ENCODE measurements around the gene KRTAP2-4. TPM values are rescaled to one million over a fixed set of nuclear protein-coding genes. Genes with fewer than 3 reads are reported as not detected.
"Not testable (repeated sequence)": the region's sequence is repeated elsewhere in the genome, so short reads cannot be mapped to it uniquely, and the experiment has no call there.

The KRTAP2-4 gene
- total and polyA plus RNA-seq, 8 donors: not detected

GRCh38 chr17:41052566-41052965, 13.1 kb downstream of the KRTAP2-4 start:
- Histone ChIP-seq H3K27me3 (peaks cover 0 to 34% (median 0%) of the 10 kb centered on the region in 3 donors), H3K4me3 (no peak overlapping the region), H3K4me1 (no peaks in the 10 kb centered on the region), H3K36me3 (no peaks in the 10 kb centered on the region), H3K27ac (no peak overlapping the region), H3K9me3 (peaks cover 0 to 4% (median 1%) of the 10 kb centered on the region in 4 donors)
- TF ChIP-seq POLR2A (IDR thresholded peaks at IDR 0.05) (no peak), POLR2AphosphoS5 (IDR thresholded peaks at IDR 0.05) (no peak), CTCF (IDR thresholded peaks at IDR 0.05) (no peak), EP300 (IDR thresholded peaks at IDR 0.05) (no peak)
- no peak for DNase-seq
- intact Hi-C loops (cut with DNase I; ENCODE audit: low total_unique reads): no loop called here

- TF ChIP-seq CTCF (IDR thresholded peaks at IDR 0.05) (no peak), EP300 (IDR thresholded peaks at IDR 0.05) (no peak), POLR2A (IDR thresholded peaks at IDR 0.05) (no peak), POLR2AphosphoS5 (IDR thresholded peaks at IDR 0.05) (no peak)
- WGBS, 5 donors: 36 to 55% (median 44%) methylated on average over 2 of the region's 2 CpGs
- Histone ChIP-seq H3K4me3 (no peak overlapping the region), H3K27ac (no peak overlapping the region), H3K27me3 (peaks cover 0 to 42% (median 0%) of the 10 kb centered on the region in 3 donors), H3K9me3 (peaks cover 0 to 4% (median 0%) of the 10 kb centered on the region in 4 donors), H3K4me1 (no peaks in the 10 kb centered on the region), H3K36me3 (no peaks in the 10 kb centered on the region)
- intact Hi-C loops (cut with DNase I; ENCODE audit: low total_unique reads): no loop called here
- no peak for DNase-seq
Measured at GRCh38 chr17:41049110-41049509, 16.6 kb downstream of the KRTAP2-4 start.

- intact Hi-C loops (cut with DNase I; ENCODE audit: low total_unique reads): no loop called here
- Histone ChIP-seq H3K27ac (no peak overlapping the region), H3K36me3 (no peaks in the 10 kb centered on the region), H3K27me3 (peaks cover 0 to 39% (median 0%) of the 10 kb centered on the region in 3 donors), H3K4me3 (no peak overlapping the region), H3K4me1 (no peaks in the 10 kb centered on the region), H3K9me3 (peaks cover 0 to 6% (median 0%) of the 10 kb centered on the region in 4 donors)
- TF ChIP-seq POLR2AphosphoS5 (IDR thresholded peaks at IDR 0.05) (no peak), EP300 (IDR thresholded peaks at IDR 0.05) (no peak), CTCF (IDR thresholded peaks at IDR 0.05) (no peak), POLR2A (IDR thresholded peaks at IDR 0.05) (no peak)
- 55 to 68% (median 58%) methylated on average over 7 of the region's 7 CpGs for WGBS, 5 donors
- DNase-seq: no peak
Measured at GRCh38 chr17:41048441-41048840, 17.2 kb downstream of the KRTAP2-4 start.

- DNase-seq; H3K9me3 ChIP-seq; H3K27ac ChIP-seq; intact Hi-C loops (cut with DNase I; ENCODE audit: low total_unique reads); H3K4me1 ChIP-seq; H3K36me3 ChIP-seq; H3K4me3 ChIP-seq: not testable (repeated sequence)
- WGBS, 5 donors: 41 to 54% (median 50%) methylated on average over 6 to 10 of the region's 33 CpGs
- H3K27me3 ChIP-seq: peaks cover 0 to 39% (median 0%) of the 10 kb centered on the region in 3 donors
Measured at GRCh38 chr17:41046735-41047465, 18.8 kb downstream of the KRTAP2-4 start, which contains the start of gene KRTAP2-1. Gene KRTAP2-1, minus strand, starts transcription at chr17:41047316. Its CDS starts 49 bp downstream, at chr17:41047267.

GRCh38 chr17:41042953-41043352, 22.7 kb downstream of the KRTAP2-4 start:
- H3K4me3 ChIP-seq: no peak overlapping the region
- peaks cover 0 to 26% (median 0%) of the 10 kb centered on the region in 3 donors for H3K27me3 ChIP-seq
- no peak for DNase-seq
- H3K27ac ChIP-seq: no peak overlapping the region
- H3K36me3 ChIP-seq: no peaks in the 10 kb centered on the region
- 96 to 100% (median 98%) methylated on average over 1 of the region's 1 CpG for WGBS, 5 donors
- no peaks in the 10 kb centered on the region for H3K4me1 ChIP-seq
- intact Hi-C loops (cut with DNase I; ENCODE audit: low total_unique reads): no loop called here
- TF ChIP-seq POLR2A (IDR thresholded peaks at IDR 0.05): no peak
- no peak for TF ChIP-seq POLR2AphosphoS5 (IDR thresholded peaks at IDR 0.05)
- TF ChIP-seq EP300 (IDR thresholded peaks at IDR 0.05): no peak
- no peak for TF ChIP-seq CTCF (IDR thresholded peaks at IDR 0.05)
- H3K9me3 ChIP-seq: peaks cover 0 to 7% (median 0%) of the 10 kb centered on the region in 4 donors

- H3K9me3 ChIP-seq; H3K4me3 ChIP-seq; H3K27me3 ChIP-seq; H3K4me1 ChIP-seq; H3K27ac ChIP-seq; H3K36me3 ChIP-seq; intact Hi-C loops (cut with DNase I; ENCODE audit: low total_unique reads): not testable (repeated sequence)
- 67 to 78% (median 73%) methylated on average over 3 to 14 of the region's 14 CpGs for WGBS, 5 donors
- peak in 1 of 2 donors; percentile 20 for DNase-seq
Measured at GRCh38 chr17:41040783-41041571, 24.7 kb downstream of the KRTAP2-4 start, which contains the start of gene KRTAP1-1. Gene KRTAP1-1, minus strand, starts transcription at chr17:41041450. Its CDS starts 53 bp downstream, at chr17:41041397.

All from stomach (tissue), 9 donors.